MCF 10A (cell line): ENCODE results near the gene FBXW5. TPM values are rescaled to one million over a fixed set of nuclear protein-coding genes. Genes with fewer than 3 reads are reported as not detected.

ENCODE experiments used
- BruUV-seq: library from RNA; stranded (reverse); fragments of 400-500 nt; replicated peaks from 2 replicates; lab custom pipeline; 2021; lab: Mats Ljungman, UMichigan
- CTCF ChIA-PET: fragments of 300-600 bp; sonication (Branson Sonifier 250); formaldehyde crosslinking; extraction: SDS; loops from one replicate; lab custom pipeline; 2021; ENCODE audit warnings: antibody characterized with exemption, inconsistent platforms; lab: Yijun Ruan, JAX
- POLR2A ChIA-PET: fragments of 300-600, 350-650 bp; sonication (Branson Sonifier 250); formaldehyde crosslinking; extraction: SDS; loops from one replicate; lab custom pipeline; 2020; ENCODE audit warnings: antibody characterized with exemption, inconsistent platforms; lab: Yijun Ruan, JAX
- DNase-seq: peaks from one replicate; pipeline ENCODE4 v3.0.0-alpha.2; 2018; ENCODE audit not compliant: unreplicated experiment
- H3K27ac Mint-ChIP-seq: one replicate; pipeline ENCODE4 v1.8.0; 2022; ENCODE audit warnings: mild to moderate bottlenecking, low read depth, mixed read lengths; ENCODE audit not compliant: unreplicated experiment
- H3K27me3 Mint-ChIP-seq: one replicate; pipeline ENCODE4 v1.8.0; 2022; ENCODE audit warnings: mixed read lengths; ENCODE audit not compliant: insufficient read depth, unreplicated experiment
- H3K36me3 Mint-ChIP-seq: one replicate; pipeline ENCODE4 v1.8.0; 2022; ENCODE audit warnings: mild to moderate bottlenecking, moderate library complexity, mixed read lengths; ENCODE audit not compliant: insufficient read depth, unreplicated experiment
- H3K4me1 Mint-ChIP-seq: one replicate; pipeline ENCODE4 v1.8.0; 2022; ENCODE audit warnings: mixed read lengths; ENCODE audit not compliant: insufficient read depth, unreplicated experiment
- H3K4me3 Mint-ChIP-seq: one replicate; pipeline ENCODE4 v1.8.0; 2022; ENCODE audit warnings: mild to moderate bottlenecking, moderate library complexity, mixed read lengths; ENCODE audit not compliant: unreplicated experiment
- H3K9me3 Mint-ChIP-seq: one replicate; pipeline ENCODE4 v1.8.0; 2022; ENCODE audit warnings: mixed read lengths; ENCODE audit not compliant: unreplicated experiment
- CTCF ChIP-seq: fragments of 200-600 bp; IDR thresholded peaks from one replicate; pipeline ENCODE4 v1.8.0; 2022; ENCODE audit warnings: antibody characterized with exemption, mild to moderate bottlenecking; ENCODE audit not compliant: unreplicated experiment
- intact Hi-C: fragments of 100-400 bp; cut with micrococcal nuclease; formaldehyde crosslinking; loops from 2 replicates; pipeline ENCODE4 v1.14.1; 2022
- total RNA-seq: library from RNA; stranded (reverse); gene quantifications from 2 replicates; pipeline ENCODE4 v1.2.3, GENCODE V29; 2022

Gene FBXW5
- total RNA-seq, 1 experiment from 2014 or later: 100 TPM

- intact Hi-C loops: loop anchor here (10.0 kb wide), 1 partner anchor 102 kb away; the partner anchor contains the start of genes AJM1 and PHPT1
- H3K36me3 Mint-ChIP-seq: peaks cover 5% of the 10 kb centered on the region
- no peak for TF ChIP-seq CTCF
- no TSS peak for BruUV-seq
- H3K27ac Mint-ChIP-seq: no peak overlapping the region
- ChIA-PET POLR2A (interaction anchor here (1.4 to 1.5 kb wide), 4 partner anchors 13 to 88 kb away, joined by 3 to 9 read pairs (median 7); partner anchors contain the start of gene PAXX), CTCF (interaction anchor here (0.6 to 2.2 kb wide), 18 partner anchors 17 to 340 kb away, joined by 3 to 27 read pairs (median 3); partner anchors contain the start of gene ABCA2)
- DNase-seq: no peak
- H3K4me1 Mint-ChIP-seq: no peaks in the 10 kb centered on the region
- H3K27me3 Mint-ChIP-seq: no peaks in the 10 kb centered on the region
- H3K9me3 Mint-ChIP-seq: no peaks in the 10 kb centered on the region
- H3K4me3 Mint-ChIP-seq: no peak overlapping the region
Measured at GRCh38 chr9:136947028-136947891, 2.7 kb upstream of the FBXW5 start.

GRCh38 chr9:136946228-136947027, 1.9 kb upstream of the FBXW5 start:
- Mint-ChIP-seq H3K9me3 (no peaks in the 10 kb centered on the region), H3K4me3 (no peak overlapping the region), H3K27ac (no peak overlapping the region), H3K4me1 (no peaks in the 10 kb centered on the region), H3K27me3 (no peaks in the 10 kb centered on the region), H3K36me3 (peaks cover 13% of the 10 kb centered on the region)
- ChIA-PET POLR2A (no interaction called here), CTCF (interaction anchor here (0.5 to 2.2 kb wide), 7 partner anchors 50 to 381 kb away, joined by 3 to 27 read pairs (median 3); partner anchors contain the start of genes ABCA2 and CLIC3)
- intact Hi-C loops: loop anchor here (10.0 kb wide), 1 partner anchor 102 kb away; the partner anchor contains the start of genes AJM1 and PHPT1
- BruUV-seq: no TSS peak
- DNase-seq: no peak
- no peak for TF ChIP-seq CTCF

GRCh38 chr9:136945333-136946227, 1.0 kb upstream of the FBXW5 start:
- H3K36me3 Mint-ChIP-seq: peaks cover 20% of the 10 kb centered on the region
- no peak for DNase-seq
- no peak overlapping the region for H3K4me3 Mint-ChIP-seq
- no peaks in the 10 kb centered on the region for H3K27me3 Mint-ChIP-seq
- H3K4me1 Mint-ChIP-seq: no peaks in the 10 kb centered on the region
- H3K27ac Mint-ChIP-seq: no peak overlapping the region
- no peak for TF ChIP-seq CTCF
- H3K9me3 Mint-ChIP-seq: no peaks in the 10 kb centered on the region
- BruUV-seq: no TSS peak
- ChIA-PET POLR2A (no interaction called here), CTCF (interaction anchor here (0.5 to 1.2 kb wide), 8 partner anchors 51 to 380 kb away, joined by 3 to 5 read pairs (median 3); partner anchors contain the start of gene CLIC3)
- intact Hi-C loops: loop anchor here (10.0 kb wide), 1 partner anchor 101 kb away; the partner anchor contains the start of genes AJM1 and PHPT1
